SK-N-SH (cell line): ENCODE data around the gene MANBA.

Experiments
- POLR2AphosphoS5 ChIP-seq: IDR thresholded peaks from 2 replicates; pipeline ENCODE4 v1.6.1; 2012; ENCODE audit warnings: low read depth, low read length
- TF ChIP-seq, protein P1 (sequence below): fragments of 200-600 bp; sonication (generic); IDR thresholded peaks from 2 replicates; pipeline ENCODE4 v1.6.1; 2017; ENCODE audit warnings: antibody characterized with exemption, mild to moderate bottlenecking, moderate library complexity
- TF ChIP-seq, protein P2 (sequence below): IDR thresholded peaks from 2 replicates; pipeline ENCODE4 v1.6.1; 2012; ENCODE audit warnings: mild to moderate bottlenecking, low read depth, low read length, moderate library complexity

DNA sequence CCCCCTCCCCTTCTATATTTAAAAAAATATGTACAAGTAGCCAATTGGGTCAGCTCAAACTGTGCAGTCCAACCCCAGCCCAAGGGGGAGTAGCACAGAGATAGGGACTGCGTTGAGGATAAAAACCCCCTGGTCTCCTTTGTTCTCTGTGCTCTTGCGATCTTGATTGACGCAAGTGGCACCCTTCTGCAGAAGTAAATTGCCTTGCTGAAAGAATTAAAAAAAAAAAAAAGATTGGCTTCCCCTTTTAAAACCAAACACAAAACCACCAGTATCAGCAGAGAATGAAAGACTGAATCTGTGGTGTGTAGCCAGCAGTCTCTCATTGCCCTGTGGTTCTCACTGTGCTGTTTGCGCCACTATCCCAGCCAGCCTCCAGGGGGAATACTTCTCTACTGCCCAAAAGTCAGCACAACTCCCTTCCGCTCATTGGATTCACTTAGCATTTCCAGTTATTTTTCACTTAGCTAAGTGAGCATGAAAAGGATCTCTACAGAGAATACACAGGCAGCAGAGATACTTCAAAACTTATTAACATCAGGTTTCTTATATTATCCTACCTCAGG, 29.7 kb downstream of the MANBA start:
- TF ChIP-seq POLR2AphosphoS5: no peak
- TF ChIP-seq, protein P1, sequence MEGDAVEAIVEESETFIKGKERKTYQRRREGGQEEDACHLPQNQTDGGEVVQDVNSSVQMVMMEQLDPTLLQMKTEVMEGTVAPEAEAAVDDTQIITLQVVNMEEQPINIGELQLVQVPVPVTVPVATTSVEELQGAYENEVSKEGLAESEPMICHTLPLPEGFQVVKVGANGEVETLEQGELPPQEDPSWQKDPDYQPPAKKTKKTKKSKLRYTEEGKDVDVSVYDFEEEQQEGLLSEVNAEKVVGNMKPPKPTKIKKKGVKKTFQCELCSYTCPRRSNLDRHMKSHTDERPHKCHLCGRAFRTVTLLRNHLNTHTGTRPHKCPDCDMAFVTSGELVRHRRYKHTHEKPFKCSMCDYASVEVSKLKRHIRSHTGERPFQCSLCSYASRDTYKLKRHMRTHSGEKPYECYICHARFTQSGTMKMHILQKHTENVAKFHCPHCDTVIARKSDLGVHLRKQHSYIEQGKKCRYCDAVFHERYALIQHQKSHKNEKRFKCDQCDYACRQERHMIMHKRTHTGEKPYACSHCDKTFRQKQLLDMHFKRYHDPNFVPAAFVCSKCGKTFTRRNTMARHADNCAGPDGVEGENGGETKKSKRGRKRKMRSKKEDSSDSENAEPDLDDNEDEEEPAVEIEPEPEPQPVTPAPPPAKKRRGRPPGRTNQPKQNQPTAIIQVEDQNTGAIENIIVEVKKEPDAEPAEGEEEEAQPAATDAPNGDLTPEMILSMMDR: 0 out of 2 replicates have a peak, but pooled peaks have one; percentile 10
- TF ChIP-seq, protein P2, sequence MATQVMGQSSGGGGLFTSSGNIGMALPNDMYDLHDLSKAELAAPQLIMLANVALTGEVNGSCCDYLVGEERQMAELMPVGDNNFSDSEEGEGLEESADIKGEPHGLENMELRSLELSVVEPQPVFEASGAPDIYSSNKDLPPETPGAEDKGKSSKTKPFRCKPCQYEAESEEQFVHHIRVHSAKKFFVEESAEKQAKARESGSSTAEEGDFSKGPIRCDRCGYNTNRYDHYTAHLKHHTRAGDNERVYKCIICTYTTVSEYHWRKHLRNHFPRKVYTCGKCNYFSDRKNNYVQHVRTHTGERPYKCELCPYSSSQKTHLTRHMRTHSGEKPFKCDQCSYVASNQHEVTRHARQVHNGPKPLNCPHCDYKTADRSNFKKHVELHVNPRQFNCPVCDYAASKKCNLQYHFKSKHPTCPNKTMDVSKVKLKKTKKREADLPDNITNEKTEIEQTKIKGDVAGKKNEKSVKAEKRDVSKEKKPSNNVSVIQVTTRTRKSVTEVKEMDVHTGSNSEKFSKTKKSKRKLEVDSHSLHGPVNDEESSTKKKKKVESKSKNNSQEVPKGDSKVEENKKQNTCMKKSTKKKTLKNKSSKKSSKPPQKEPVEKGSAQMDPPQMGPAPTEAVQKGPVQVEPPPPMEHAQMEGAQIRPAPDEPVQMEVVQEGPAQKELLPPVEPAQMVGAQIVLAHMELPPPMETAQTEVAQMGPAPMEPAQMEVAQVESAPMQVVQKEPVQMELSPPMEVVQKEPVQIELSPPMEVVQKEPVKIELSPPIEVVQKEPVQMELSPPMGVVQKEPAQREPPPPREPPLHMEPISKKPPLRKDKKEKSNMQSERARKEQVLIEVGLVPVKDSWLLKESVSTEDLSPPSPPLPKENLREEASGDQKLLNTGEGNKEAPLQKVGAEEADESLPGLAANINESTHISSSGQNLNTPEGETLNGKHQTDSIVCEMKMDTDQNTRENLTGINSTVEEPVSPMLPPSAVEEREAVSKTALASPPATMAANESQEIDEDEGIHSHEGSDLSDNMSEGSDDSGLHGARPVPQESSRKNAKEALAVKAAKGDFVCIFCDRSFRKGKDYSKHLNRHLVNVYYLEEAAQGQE: no peak
